ENCODE results near the gene SLC25A4.
"Not testable (repeated sequence)": the region's sequence is repeated elsewhere in the genome, so short reads cannot be mapped to it uniquely, and the experiment has no call there.

Gene SLC25A4

GRCh38 chr4:185101354-185101890, 41.6 kb upstream of the SLC25A4 start:
- no peak for TF ChIP-seq ZFX (IDR thresholded peaks at IDR 0.05; ENCODE audit: borderline replicate concordance)
- TF ChIP-seq, protein P1, sequence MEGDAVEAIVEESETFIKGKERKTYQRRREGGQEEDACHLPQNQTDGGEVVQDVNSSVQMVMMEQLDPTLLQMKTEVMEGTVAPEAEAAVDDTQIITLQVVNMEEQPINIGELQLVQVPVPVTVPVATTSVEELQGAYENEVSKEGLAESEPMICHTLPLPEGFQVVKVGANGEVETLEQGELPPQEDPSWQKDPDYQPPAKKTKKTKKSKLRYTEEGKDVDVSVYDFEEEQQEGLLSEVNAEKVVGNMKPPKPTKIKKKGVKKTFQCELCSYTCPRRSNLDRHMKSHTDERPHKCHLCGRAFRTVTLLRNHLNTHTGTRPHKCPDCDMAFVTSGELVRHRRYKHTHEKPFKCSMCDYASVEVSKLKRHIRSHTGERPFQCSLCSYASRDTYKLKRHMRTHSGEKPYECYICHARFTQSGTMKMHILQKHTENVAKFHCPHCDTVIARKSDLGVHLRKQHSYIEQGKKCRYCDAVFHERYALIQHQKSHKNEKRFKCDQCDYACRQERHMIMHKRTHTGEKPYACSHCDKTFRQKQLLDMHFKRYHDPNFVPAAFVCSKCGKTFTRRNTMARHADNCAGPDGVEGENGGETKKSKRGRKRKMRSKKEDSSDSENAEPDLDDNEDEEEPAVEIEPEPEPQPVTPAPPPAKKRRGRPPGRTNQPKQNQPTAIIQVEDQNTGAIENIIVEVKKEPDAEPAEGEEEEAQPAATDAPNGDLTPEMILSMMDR (IDR thresholded peaks at IDR 0.05), result no peak
- no peak overlapping the region for H3K27ac ChIP-seq

- TF ChIP-seq, protein P1 (IDR thresholded peaks at IDR 0.05), result no peak
- TF ChIP-seq ZFX (IDR thresholded peaks at IDR 0.05; ENCODE audit: borderline replicate concordance), result no peak
- H3K27ac ChIP-seq, result no peak overlapping the region
Observed at GRCh38 chr4:185104733-185105132, 38.3 kb upstream of the SLC25A4 start.

GRCh38 chr4:185106353-185106752, 36.7 kb upstream of the SLC25A4 start:
- H3K27ac ChIP-seq, result no peak overlapping the region
- no peak for TF ChIP-seq ZFX (IDR thresholded peaks at IDR 0.05; ENCODE audit: borderline replicate concordance)
- TF ChIP-seq, protein P1 (IDR thresholded peaks at IDR 0.05), result no peak

- H3K27ac ChIP-seq, result not testable (repeated sequence)
Observed at GRCh38 chr4:185107574-185107973, 35.5 kb upstream of the SLC25A4 start.

GRCh38 chr4:185108185-185108584, 34.9 kb upstream of the SLC25A4 start:
- H3K27ac ChIP-seq, result no peak overlapping the region
- TF ChIP-seq ZFX (IDR thresholded peaks at IDR 0.05; ENCODE audit: borderline replicate concordance), result no peak
- TF ChIP-seq, protein P1 (IDR thresholded peaks at IDR 0.05), result no peak

DNA sequence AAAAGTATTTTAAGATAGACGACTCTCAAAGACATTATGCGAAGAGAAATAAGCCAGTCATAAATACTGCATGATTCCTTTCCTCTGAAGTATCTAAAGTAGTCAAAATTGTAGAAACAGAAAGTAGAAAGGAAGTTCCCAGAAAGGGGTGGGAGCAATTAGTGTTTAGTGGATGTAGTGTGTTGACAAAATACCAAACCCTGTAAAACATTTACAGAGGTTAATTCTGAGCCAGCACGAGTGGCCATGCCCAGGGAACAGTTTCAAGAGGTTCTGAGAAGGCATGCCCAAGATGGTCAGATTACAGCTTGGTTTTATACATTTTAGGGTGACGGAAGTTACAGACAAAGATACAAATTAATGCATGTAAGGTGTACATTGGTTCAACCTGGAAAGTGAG, 34.4 kb upstream of the SLC25A4 start:
- H3K27ac ChIP-seq, result no peak overlapping the region
- no peak for TF ChIP-seq ZFX (IDR thresholded peaks at IDR 0.05; ENCODE audit: borderline replicate concordance)
- TF ChIP-seq, protein P1 (IDR thresholded peaks at IDR 0.05), result no peak

- TF ChIP-seq, protein P1 (IDR thresholded peaks at IDR 0.05), result no peak
- no peak for TF ChIP-seq ZFX (IDR thresholded peaks at IDR 0.05; ENCODE audit: borderline replicate concordance)
Observed at GRCh38 chr4:185109736-185110135, 33.3 kb upstream of the SLC25A4 start.

GRCh38 chr4:185110375-185110823, 32.7 kb upstream of the SLC25A4 start:
- TF ChIP-seq, protein P1 (IDR thresholded peaks at IDR 0.05), result no peak
- no peak for TF ChIP-seq ZFX (IDR thresholded peaks at IDR 0.05; ENCODE audit: borderline replicate concordance)
- H3K27ac ChIP-seq, result no peak overlapping the region

More at GRCh38 chr4:185109736-185110135, 33.3 kb upstream of the SLC25A4 start:
- no peak overlapping the region for H3K27ac ChIP-seq

Data from 22Rv1 (cell line).